GM18951 (cell line): ENCODE measurements around the gene PIP5K1C.

Experiments
- POLR2A ChIP-seq: IDR thresholded peaks from 4 replicates; pipeline ENCODE4 v1.6.1; 2011; ENCODE audit warnings: mild to moderate bottlenecking; ENCODE audit not compliant: insufficient read length, insufficient read depth; ENCODE audit errors: extremely low read depth
- in situ Hi-C: fragments of 300-500 bp; cut with MboI; formaldehyde crosslinking; loops from one replicate; pipeline ENCODE4 v1.12.0; 2022; ENCODE audit warnings: low sequenced_read_pairs, mixed read lengths, inconsistent platforms; ENCODE audit not compliant: unreplicated experiment

Gene PIP5K1C

DNA sequence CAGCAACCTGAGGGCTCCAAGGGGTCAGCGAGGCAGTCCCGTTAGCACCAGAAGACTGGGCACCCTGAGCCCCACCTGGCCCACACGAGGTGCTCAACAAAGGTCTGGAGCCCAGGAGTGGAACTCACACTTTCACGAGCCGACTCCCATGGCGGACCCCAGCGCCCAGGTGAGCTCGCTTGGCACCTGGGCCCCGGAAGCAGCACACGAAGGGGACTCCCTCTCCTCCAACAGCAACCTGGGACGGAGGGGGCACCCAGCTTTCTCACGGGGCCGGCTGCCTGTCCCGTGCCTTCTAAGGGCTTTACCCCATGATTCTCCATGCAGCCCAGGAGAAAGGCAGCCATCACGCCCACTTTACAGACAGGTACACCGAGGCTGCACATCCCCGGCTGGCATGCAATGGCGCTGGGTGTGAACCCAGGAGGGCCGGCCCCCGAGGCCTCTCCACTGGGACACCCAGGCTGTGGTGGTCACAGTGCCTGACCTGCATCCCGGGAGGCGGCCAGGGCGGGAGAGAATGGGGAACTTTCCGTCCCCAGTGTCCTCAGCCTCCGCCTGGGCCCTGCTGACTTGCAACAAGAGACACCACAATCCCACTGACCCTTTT is 5.0 kb downstream of the PIP5K1C start:
- no peak for TF ChIP-seq POLR2A
- in situ Hi-C loops, result no loop called here

GRCh38 chr19:3694361-3695123 is 5.7 kb downstream of the PIP5K1C start:
- in situ Hi-C loops, result no loop called here
- TF ChIP-seq POLR2A, result no peak

- no peak for TF ChIP-seq POLR2A
- in situ Hi-C loops, result no loop called here
Observed at GRCh38 chr19:3693025-3693925, 7.0 kb downstream of the PIP5K1C start.

- in situ Hi-C loops, result no loop called here
- no peak for TF ChIP-seq POLR2A
Observed at GRCh38 chr19:3692141-3693024, 7.9 kb downstream of the PIP5K1C start.

DNA sequence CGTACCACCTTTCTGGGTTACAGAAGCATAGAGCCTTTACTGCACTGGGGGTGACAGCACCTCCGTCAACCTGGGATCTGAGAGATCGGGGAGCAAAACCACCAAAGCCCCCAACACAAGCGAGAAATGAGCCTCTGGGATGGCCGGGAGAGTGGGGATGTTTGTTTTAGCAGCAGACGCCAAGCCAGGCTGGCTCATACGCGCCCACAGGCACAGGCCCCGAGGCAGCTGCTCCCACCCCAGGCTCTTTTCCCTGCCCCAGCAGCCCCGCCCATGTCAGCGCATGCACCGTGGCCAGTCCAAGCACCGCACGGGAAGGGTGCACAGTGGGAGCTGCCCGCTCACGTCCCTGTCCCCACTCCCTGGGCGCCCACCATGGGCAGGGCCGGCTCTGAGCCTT is 8.5 kb downstream of the PIP5K1C start:
- no peak for TF ChIP-seq POLR2A
- in situ Hi-C loops, result no loop called here

DNA sequence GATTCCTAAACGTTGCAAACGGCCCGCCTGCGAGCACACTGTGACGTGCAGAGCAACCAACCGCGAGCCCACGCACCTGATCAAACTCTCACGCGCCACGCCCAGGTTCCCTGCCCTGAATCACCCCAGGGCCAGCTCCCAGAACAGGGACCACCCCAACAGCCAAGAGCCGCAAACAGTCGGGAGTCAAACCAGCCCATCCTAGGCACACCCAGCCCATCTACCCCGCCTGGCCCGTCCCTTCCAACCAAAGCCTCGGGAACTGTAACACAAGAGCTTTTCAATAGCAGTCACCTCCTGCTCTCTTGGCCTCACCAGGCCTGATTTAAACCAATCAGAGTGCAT is 8.9 kb downstream of the PIP5K1C start:
- no peak for TF ChIP-seq POLR2A
- in situ Hi-C loops, result no loop called here

- in situ Hi-C loops, result no loop called here
- no peak for TF ChIP-seq POLR2A
Observed at GRCh38 chr19:3690551-3691371, 9.5 kb downstream of the PIP5K1C start.

- in situ Hi-C loops, result no loop called here
- no peak for TF ChIP-seq POLR2A
Observed at GRCh38 chr19:3687774-3688706, 12.2 kb downstream of the PIP5K1C start.

DNA sequence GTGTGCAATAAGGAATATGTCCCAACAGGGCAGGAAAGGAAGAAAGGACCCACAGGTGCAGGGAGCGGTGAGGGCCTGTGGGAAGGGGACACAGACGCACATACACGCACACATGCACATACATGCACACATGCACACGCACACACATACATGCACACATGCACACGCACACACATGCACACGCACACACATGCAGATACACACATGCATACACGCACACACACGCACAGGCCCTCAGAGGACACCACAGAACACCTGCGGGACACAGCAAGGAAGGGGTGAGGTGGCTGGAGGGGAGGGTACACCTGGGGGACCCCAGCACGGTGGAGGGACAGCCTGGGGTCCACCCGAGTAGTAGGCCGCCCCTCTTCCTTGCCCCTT is 12.9 kb downstream of the PIP5K1C start:
- TF ChIP-seq POLR2A, result no peak
- in situ Hi-C loops, result no loop called here

GRCh38 chr19:3684817-3685410 is 15.4 kb downstream of the PIP5K1C start:
- in situ Hi-C loops, result no loop called here
- TF ChIP-seq POLR2A, result no peak
